Caco-2 (cell line): ENCODE measurements around the gene OR4M1. TPM values are rescaled to one million over a fixed set of nuclear protein-coding genes. Genes with fewer than 3 reads are reported as not detected.
"Not testable (repeated sequence)": the region's sequence is repeated elsewhere in the genome, so short reads cannot be mapped to it uniquely, and the experiment has no call there.

ENCODE experiments used
- BruUV-seq: library from RNA; stranded (reverse); fragments of 400-500 nt; replicated peaks from 2 replicates; lab custom pipeline; 2021; lab: Mats Ljungman, UMichigan
- CTCF ChIA-PET: fragments of 300-600 bp; sonication (Branson Sonifier 250); formaldehyde crosslinking; loops from one replicate; lab custom pipeline; 2022; ENCODE audit warnings: antibody characterized with exemption; lab: Charles Lee
- POLR2A ChIA-PET: fragments of 300-600 bp; sonication (Branson Sonifier 250); formaldehyde crosslinking; loops from one replicate; lab custom pipeline; 2022; ENCODE audit warnings: antibody characterized with exemption; lab: Charles Lee
- DNase-seq, 2 experiments: peaks; one replicate each; pipeline versions ENCODE4 v3.0.0 to v3.0.0-alpha.2; 2020 to 2022
- H3K27me3 ChIP-seq: replicated peaks from 2 replicates; pipeline ENCODE4 v1.6.0; 2011; ENCODE audit warnings: low read length; ENCODE audit not compliant: control insufficient read depth, insufficient read depth
- H3K36me3 ChIP-seq: 2 replicates; pipeline ENCODE4 v1.5.1; 2011; ENCODE audit warnings: low read length; ENCODE audit not compliant: control insufficient read depth, insufficient read depth
- H3K4me1 ChIP-seq: fragments of 250-450 bp; sonication (Bioruptor Pico); 2 replicates; pipeline ENCODE4 v1.5.1; 2020; ENCODE audit warnings: mild to moderate bottlenecking
- H3K4me3 ChIP-seq: 2 replicates; pipeline ENCODE4 v1.5.1; 2011; ENCODE audit warnings: low read depth, mild to moderate bottlenecking, control low read depth, low read length
- H3K9me3 ChIP-seq: fragments of 250-450 bp; sonication (Bioruptor Pico); 2 replicates; pipeline ENCODE4 v1.5.1; 2020; ENCODE audit warnings: mild to moderate bottlenecking, moderate library complexity
- H3K27ac Mint-ChIP-seq: one replicate; pipeline ENCODE4 v1.8.0; 2022; ENCODE audit warnings: mixed read lengths; ENCODE audit not compliant: unreplicated experiment
- H3K27me3 Mint-ChIP-seq: one replicate; pipeline ENCODE4 v1.8.0; 2022; ENCODE audit warnings: mixed read lengths; ENCODE audit not compliant: insufficient read depth, unreplicated experiment
- H3K36me3 Mint-ChIP-seq: one replicate; pipeline ENCODE4 v1.8.0; 2022; ENCODE audit warnings: mild to moderate bottlenecking, mixed read lengths; ENCODE audit not compliant: insufficient read depth, unreplicated experiment
- H3K4me1 Mint-ChIP-seq: one replicate; pipeline ENCODE4 v1.8.0; 2022; ENCODE audit warnings: low read depth, mixed read lengths; ENCODE audit not compliant: unreplicated experiment
- H3K4me3 Mint-ChIP-seq: one replicate; pipeline ENCODE4 v1.8.0; 2022; ENCODE audit warnings: mild to moderate bottlenecking, moderate library complexity, mixed read lengths; ENCODE audit not compliant: unreplicated experiment
- H3K9me3 Mint-ChIP-seq: one replicate; pipeline ENCODE4 v1.8.0; 2022; ENCODE audit warnings: mixed read lengths; ENCODE audit not compliant: unreplicated experiment
- CTCF ChIP-seq, 2 experiments: fragments of 200-600 bp in 1 of 2; IDR thresholded peaks; 1 replicate in 1 of 2; 2 replicates in 1 of 2; pipeline versions ENCODE4 v1.5.1 to v1.8.0; 2011 to 2022; ENCODE audit warnings: antibody characterized with exemption in 1 of 2, control low read depth in 1 of 2, inconsistent platforms in 1 of 2, low read depth in 1 of 2, low read length in 1 of 2, mild to moderate bottlenecking in 1 of 2, moderate library complexity in 1 of 2; ENCODE audit not compliant: insufficient read depth in 1 of 2, severe bottlenecking in 1 of 2, unreplicated experiment in 1 of 2
- intact Hi-C: fragments of 100-400 bp; cut with micrococcal nuclease; formaldehyde crosslinking; loops from one replicate; pipeline ENCODE4 v1.10.0; 2022; ENCODE audit not compliant: unreplicated experiment
- total RNA-seq: library from RNA; stranded (reverse); gene quantifications from 2 replicates; pipeline ENCODE4 v1.2.3, GENCODE V29; 2022

The OR4M1 gene
- total RNA-seq, 1 experiment from 2014 or later = not detected

GRCh38 chr14:19743256-19743655 lies 30.0 kb upstream of the OR4M1 start, which contains the start of gene OR4Q3:
Gene OR4Q3, plus strand, starts transcription at chr14:19743571.
- Histone ChIP-seq H3K27me3 (no peaks in the 10 kb centered on the region), H3K36me3 (no peaks in the 10 kb centered on the region), H3K4me3 (no peak within 1 kb of the TSS), H3K9me3 (no peaks in the 10 kb centered on the region), H3K4me1 (no peaks in the 10 kb centered on the region)
- DNase-seq = no peak
- Mint-ChIP-seq H3K36me3 (no peaks in the 10 kb centered on the region), H3K4me1 (no peaks in the 10 kb centered on the region), H3K4me3 (no peak within 1 kb of the TSS), H3K27ac (no peak within 1 kb of the TSS), H3K9me3 (no peaks in the 10 kb centered on the region), H3K27me3 (no peaks in the 10 kb centered on the region)
- BruUV-seq = no TSS peak
- ChIA-PET CTCF (no interaction called here), POLR2A (no interaction called here)
- TF ChIP-seq CTCF (IDR thresholded peaks at IDR 0.05; ENCODE audit: insufficient read depth in 1 of 2, low read depth in 1 of 2, low read length in 1 of 2, severe bottlenecking in 1 of 2, unreplicated experiment in 1 of 2) = no peak
- intact Hi-C loops = no loop called here

GRCh38 chr14:19752316-19752715 lies 21.0 kb upstream of the OR4M1 start:
- POLR2A ChIA-PET, CTCF ChIA-PET, H3K9me3 ChIP-seq: not testable (repeated sequence)

GRCh38 chr14:19754172-19754571 lies 19.1 kb upstream of the OR4M1 start:
- TF ChIP-seq CTCF (IDR thresholded peaks at IDR 0.05; ENCODE audit: insufficient read depth in 1 of 2, low read depth in 1 of 2, low read length in 1 of 2, severe bottlenecking in 1 of 2, unreplicated experiment in 1 of 2) = no peak
- H3K4me1 ChIP-seq = no peaks in the 10 kb centered on the region
- H3K36me3 ChIP-seq = no peaks in the 10 kb centered on the region
- H3K9me3 ChIP-seq = no peaks in the 10 kb centered on the region
- intact Hi-C loops = no loop called here
- no peak overlapping the region for H3K4me3 Mint-ChIP-seq
- peaks cover 4% of the 10 kb centered on the region for H3K27me3 Mint-ChIP-seq
- no peaks in the 10 kb centered on the region for H3K9me3 Mint-ChIP-seq
- no peaks in the 10 kb centered on the region for H3K27me3 ChIP-seq
- ChIA-PET POLR2A (no interaction called here), CTCF (no interaction called here)
- H3K4me3 ChIP-seq = no peak overlapping the region
- no peaks in the 10 kb centered on the region for H3K36me3 Mint-ChIP-seq
- no peak overlapping the region for H3K27ac Mint-ChIP-seq
- H3K4me1 Mint-ChIP-seq = no peaks in the 10 kb centered on the region
- BruUV-seq = no TSS peak
- DNase-seq = no peak

More at GRCh38 chr14:19752316-19752715, 21.0 kb upstream of the OR4M1 start:
- H3K36me3 ChIP-seq, H3K4me3 Mint-ChIP-seq, H3K9me3 Mint-ChIP-seq, H3K27me3 Mint-ChIP-seq, BruUV-seq, H3K4me3 ChIP-seq, DNase-seq, H3K27ac Mint-ChIP-seq, H3K36me3 Mint-ChIP-seq, intact Hi-C loops, H3K4me1 Mint-ChIP-seq, H3K4me1 ChIP-seq, H3K27me3 ChIP-seq: not testable (repeated sequence)

- H3K36me3 Mint-ChIP-seq, H3K4me3 ChIP-seq, H3K27me3 Mint-ChIP-seq, H3K4me1 ChIP-seq, H3K27ac Mint-ChIP-seq, intact Hi-C loops, H3K27me3 ChIP-seq, H3K4me3 Mint-ChIP-seq, H3K9me3 Mint-ChIP-seq, POLR2A ChIA-PET, BruUV-seq, H3K9me3 ChIP-seq, CTCF ChIA-PET, DNase-seq, H3K4me1 Mint-ChIP-seq, H3K36me3 ChIP-seq: not testable (repeated sequence)
These were observed 1.8 kb upstream of the OR4M1 start for GRCh38 chr14:19771491-19771890.
